Measurements from ENCODE around the gene IDH3A. TPM values are rescaled to one million over a fixed set of nuclear protein-coding genes. Genes with fewer than 3 reads are reported as not detected.

IDH3A gene
- total RNA-seq, 1 experiment from 2014 or later, result 52.6 TPM

- DNase-seq (ENCODE audit: low read depth), result peak; percentile 98
Measured at GRCh38 chr15:78216276-78217104, 67.3 kb downstream of the IDH3A start.

- no peak for DNase-seq (ENCODE audit: low read depth)
Measured at GRCh38 chr15:78220713-78221112, 71.6 kb downstream of the IDH3A start.

Other genes with a start within 250 kb of the IDH3A start
- 14.6 and 18.7 TPM in 2 replicates for gene TBC1D2B, start 71.7 kb upstream of the IDH3A start, total RNA-seq (2014; rRNA removed; shearing (Covaris generic))
- gene SH2D7, start 56.8 kb upstream of the IDH3A start, total RNA-seq (2014; rRNA removed; shearing (Covaris generic)), result not detected in 2 replicates
- 1.9 and 2.2 TPM in 2 replicates for gene CIB2, start 17.9 kb upstream of the IDH3A start, total RNA-seq (2014; rRNA removed; shearing (Covaris generic))
- gene ACSBG1, start 85.2 kb downstream of the IDH3A start, total RNA-seq (2014; rRNA removed; shearing (Covaris generic)), result not detected in 2 replicates
- gene DNAJA4, start 115.2 kb downstream of the IDH3A start, total RNA-seq (2014; rRNA removed; shearing (Covaris generic)), result 2.3 TPM in 1 of 2 replicates, not detected in the other
- 61.7 and 64.5 TPM in 2 replicates for gene SKIC8, start 150.2 kb downstream of the IDH3A start, total RNA-seq (2014; rRNA removed; shearing (Covaris generic))
- not detected in 2 replicates for gene CRABP1, start 191.0 kb downstream of the IDH3A start, total RNA-seq (2014; rRNA removed; shearing (Covaris generic))